Pericardium fibroblast (primary cell): ENCODE results near the gene PLAC1. TPM values are rescaled to one million over a fixed set of nuclear protein-coding genes. Genes with fewer than 3 reads are reported as not detected.

ENCODE experiments used
- total RNA-seq: library from RNA; depleted of rRNA; stranded (reverse); fragments of >200 nt; gene quantifications from 2 replicates; pipeline ENCODE4 v1.2.3, GENCODE V29; 2015

Gene PLAC1, protein sequence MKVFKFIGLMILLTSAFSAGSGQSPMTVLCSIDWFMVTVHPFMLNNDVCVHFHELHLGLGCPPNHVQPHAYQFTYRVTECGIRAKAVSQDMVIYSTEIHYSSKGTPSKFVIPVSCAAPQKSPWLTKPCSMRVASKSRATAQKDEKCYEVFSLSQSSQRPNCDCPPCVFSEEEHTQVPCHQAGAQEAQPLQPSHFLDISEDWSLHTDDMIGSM
- 0.43 and 0.93 TPM in 2 replicates for total RNA-seq

DNA sequence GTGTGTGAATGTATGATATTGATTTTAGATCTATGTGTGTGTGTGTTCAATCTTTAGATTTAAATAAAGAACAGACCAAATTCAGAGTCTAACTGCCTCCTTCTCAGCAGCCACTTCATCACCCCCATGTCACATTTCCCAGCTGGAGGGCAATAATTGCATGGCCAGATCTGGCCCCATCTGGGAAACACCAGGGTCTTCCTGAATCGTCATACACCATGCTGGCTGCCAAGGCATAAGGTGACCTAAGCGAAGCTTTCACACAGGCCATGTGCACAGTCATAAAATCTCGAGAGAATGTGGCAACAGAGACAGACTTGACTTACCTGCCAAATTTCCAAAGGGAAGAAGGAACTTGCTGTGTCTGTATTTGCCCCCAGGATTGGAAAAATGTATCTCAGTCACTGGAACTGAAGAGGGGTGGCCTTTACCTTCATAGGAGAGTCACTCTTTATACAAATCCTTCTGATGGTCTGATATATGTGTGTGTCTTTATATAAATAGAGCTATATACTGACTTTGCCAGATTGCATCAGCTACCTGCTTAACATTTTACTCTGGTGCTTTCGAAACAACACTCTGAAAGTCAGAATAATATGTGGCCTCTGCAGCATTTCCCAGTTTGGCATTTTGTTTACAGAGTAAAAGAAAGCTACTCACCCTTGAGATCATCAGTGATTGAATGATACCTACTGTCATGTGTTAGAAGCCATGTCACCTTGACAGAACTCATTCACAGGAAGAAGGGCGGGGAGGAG, at the start of gene PLAC1:
PLAC1 (minus strand) TSS at position 470 of the 758 bp plus-strand sequence. CDS start 91,789 bp downstream, outside the sequence.

Other genes starting within 250 kb of the PLAC1 start
- 6.5 and 9.3 TPM in 2 replicates for gene HPRT1, start 198.3 kb downstream of the PLAC1 start, total RNA-seq
- gene PABIR2, start 138.7 kb upstream of the PLAC1 start, total RNA-seq: 2.1 and 4.1 TPM in 2 replicates